Immature natural killer cell (primary cell): ENCODE measurements around the gene HOMER2. TPM values are rescaled to one million over a fixed set of nuclear protein-coding genes. Genes with fewer than 3 reads are reported as not detected.

Experiments
- DNase-seq, 3 donors: peaks; one replicate each; pipeline ENCODE4 v3.0.0; 2022; ENCODE audit warnings: mixed read lengths in 1 of 3
- H3K27ac Mint-ChIP-seq, 6 donors: one replicate each; pipeline ENCODE4 v1.8.0; 2020; ENCODE audit warnings: mixed read lengths in 6 of 6, mild to moderate bottlenecking in 5 of 6, inconsistent platforms in 4 of 6, moderate library complexity in 3 of 6
- H3K27me3 Mint-ChIP-seq, 3 donors: one replicate each; pipeline ENCODE4 v1.8.0; 2020 to 2021; ENCODE audit warnings: low read depth in 3 of 3, mild to moderate bottlenecking in 3 of 3, mixed read lengths in 3 of 3, moderate library complexity in 3 of 3, inconsistent platforms in 1 of 3
- H3K36me3 Mint-ChIP-seq, 3 donors: one replicate each; pipeline ENCODE4 v1.8.0; 2020; ENCODE audit warnings: mixed read lengths in 3 of 3, inconsistent platforms in 2 of 3, mild to moderate bottlenecking in 2 of 3
- H3K4me1 Mint-ChIP-seq, 2 donors: one replicate each; pipeline ENCODE4 v1.8.0; 2020; ENCODE audit warnings: inconsistent platforms in 2 of 2, mild to moderate bottlenecking in 2 of 2, mixed read lengths in 2 of 2, moderate library complexity in 1 of 2
- H3K4me3 Mint-ChIP-seq, 5 donors: one replicate each; pipeline ENCODE4 v1.8.0; 2020; ENCODE audit warnings: mild to moderate bottlenecking in 5 of 5, mixed read lengths in 5 of 5, inconsistent platforms in 3 of 5, moderate library complexity in 3 of 5
- H3K9me3 Mint-ChIP-seq, 6 donors: one replicate each; pipeline ENCODE4 v1.8.0; 2020; ENCODE audit warnings: mild to moderate bottlenecking in 6 of 6, mixed read lengths in 6 of 6, inconsistent platforms in 4 of 6, moderate library complexity in 3 of 6
- polyA plus RNA-seq, 3 donors: library from polyadenylated mRNA; unstranded; fragments of 300-500 nt; fragmentation: Illumina TruSeq; gene quantifications; one replicate each; pipeline ENCODE4 v1.2.3, GENCODE V29; 2021

The HOMER2 gene
- polyA plus RNA-seq, 3 donors from 2014 or later = 3.4 to 3.5 TPM; not detected in 1

DNA sequence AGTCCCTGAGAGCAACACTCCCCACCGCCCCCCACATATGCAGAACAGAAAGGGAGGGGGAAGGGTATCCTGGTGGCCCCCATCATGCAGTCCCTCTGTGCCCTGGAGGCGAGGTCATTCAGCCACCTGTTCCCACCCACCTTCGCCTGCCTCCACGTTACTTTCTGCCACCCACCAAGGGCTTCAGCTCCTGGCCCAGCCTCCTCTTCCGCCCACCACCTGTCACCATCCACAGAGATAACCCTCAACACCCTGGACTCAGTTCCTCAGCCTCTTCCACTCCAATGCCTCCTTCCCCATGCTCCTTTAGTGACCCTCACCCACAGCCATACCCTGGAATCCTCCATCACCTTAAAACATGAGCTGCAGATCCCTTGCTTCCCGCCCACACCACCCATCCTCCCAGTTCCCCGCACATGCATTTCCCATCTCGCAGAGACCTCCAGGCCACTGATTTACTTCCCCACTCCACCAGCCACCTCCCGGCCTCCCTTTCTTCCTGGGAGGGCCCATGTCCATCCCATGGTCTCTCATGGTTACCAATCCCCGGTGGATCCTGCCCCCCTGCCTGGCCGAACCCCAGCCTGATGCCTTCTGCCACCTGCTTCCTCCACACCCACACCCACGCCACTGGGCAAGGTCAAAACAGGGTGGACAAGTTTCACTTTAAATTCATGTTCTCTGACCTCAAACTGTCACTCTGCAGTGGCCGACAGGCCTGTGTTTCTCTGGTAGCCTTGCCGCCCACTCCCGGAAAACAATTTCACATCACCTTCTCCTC, 18.2 kb downstream of the HOMER2 start:
- no peaks in the 10 kb centered on the region for H3K36me3 Mint-ChIP-seq
- H3K27me3 Mint-ChIP-seq = peaks cover 2 to 5% (median 4%) of the 10 kb centered on the region in 3 donors
- peak overlapping the region in 1 of 6 donors; percentile 9 for H3K27ac Mint-ChIP-seq
- H3K4me1 Mint-ChIP-seq = no peaks in the 10 kb centered on the region
- DNase-seq = no peak
- H3K9me3 Mint-ChIP-seq = no peaks in the 10 kb centered on the region
- no peak overlapping the region for H3K4me3 Mint-ChIP-seq

DNA sequence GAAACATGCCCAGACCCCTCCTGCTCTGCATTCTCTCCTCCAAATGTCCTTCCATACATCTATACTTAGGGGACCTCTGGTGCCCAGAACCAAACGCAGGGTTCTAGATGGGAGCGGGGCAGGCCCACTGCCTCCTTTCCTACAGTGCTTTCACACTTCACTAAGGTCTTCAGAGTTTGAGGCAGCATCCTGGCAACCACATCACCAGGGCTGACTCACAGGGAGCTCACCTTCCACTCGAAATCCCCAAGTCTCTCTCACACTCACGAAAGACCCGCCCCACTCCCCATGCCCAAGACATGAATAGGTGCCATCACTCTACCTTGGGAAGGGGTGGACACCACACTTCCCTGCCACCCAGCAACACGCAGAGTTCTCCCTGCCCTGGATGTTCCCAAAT, 18.9 kb downstream of the HOMER2 start:
- no peaks in the 10 kb centered on the region for H3K9me3 Mint-ChIP-seq
- peaks cover 0 to 5% (median 2%) of the 10 kb centered on the region in 3 donors for H3K27me3 Mint-ChIP-seq
- no peak overlapping the region for H3K27ac Mint-ChIP-seq
- no peaks in the 10 kb centered on the region for H3K36me3 Mint-ChIP-seq
- H3K4me1 Mint-ChIP-seq = no peaks in the 10 kb centered on the region
- no peak for DNase-seq
- no peak overlapping the region for H3K4me3 Mint-ChIP-seq

DNA sequence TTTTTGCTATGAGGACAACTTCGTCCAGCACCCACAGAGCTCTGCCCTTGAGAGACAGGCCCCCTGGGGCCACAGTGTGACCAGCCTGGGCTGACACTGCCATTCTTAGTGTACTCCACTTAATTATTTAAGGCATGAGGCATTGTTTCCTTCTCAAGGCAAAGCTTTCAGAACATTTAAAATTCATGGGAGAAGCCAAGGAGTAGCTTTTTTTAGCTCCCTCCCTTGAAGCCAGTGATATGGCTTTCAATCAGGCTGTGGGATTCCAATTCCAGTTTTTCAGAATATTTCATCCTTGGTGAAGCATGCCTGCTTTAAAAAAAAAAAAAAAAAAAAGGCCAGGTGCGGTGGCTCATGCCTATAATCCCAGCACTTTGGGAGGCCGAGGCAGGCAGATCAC, 21.3 kb downstream of the HOMER2 start:
- H3K4me1 Mint-ChIP-seq = no peaks in the 10 kb centered on the region
- DNase-seq = no peak
- H3K27ac Mint-ChIP-seq = no peak overlapping the region
- H3K36me3 Mint-ChIP-seq = no peaks in the 10 kb centered on the region
- no peak overlapping the region for H3K4me3 Mint-ChIP-seq
- H3K27me3 Mint-ChIP-seq = peaks cover 0 to 2% (median 2%) of the 10 kb centered on the region in 3 donors
- H3K9me3 Mint-ChIP-seq = no peaks in the 10 kb centered on the region

GRCh38 chr15:82930461-82930860, 22.1 kb downstream of the HOMER2 start:
- H3K27ac Mint-ChIP-seq = no peak overlapping the region
- no peak for DNase-seq
- peaks cover under 1 to 2% (median 2%) of the 10 kb centered on the region in 3 donors for H3K27me3 Mint-ChIP-seq
- H3K36me3 Mint-ChIP-seq = no peaks in the 10 kb centered on the region
- H3K4me3 Mint-ChIP-seq = no peak overlapping the region
- no peaks in the 10 kb centered on the region for H3K4me1 Mint-ChIP-seq
- no peaks in the 10 kb centered on the region for H3K9me3 Mint-ChIP-seq

DNA sequence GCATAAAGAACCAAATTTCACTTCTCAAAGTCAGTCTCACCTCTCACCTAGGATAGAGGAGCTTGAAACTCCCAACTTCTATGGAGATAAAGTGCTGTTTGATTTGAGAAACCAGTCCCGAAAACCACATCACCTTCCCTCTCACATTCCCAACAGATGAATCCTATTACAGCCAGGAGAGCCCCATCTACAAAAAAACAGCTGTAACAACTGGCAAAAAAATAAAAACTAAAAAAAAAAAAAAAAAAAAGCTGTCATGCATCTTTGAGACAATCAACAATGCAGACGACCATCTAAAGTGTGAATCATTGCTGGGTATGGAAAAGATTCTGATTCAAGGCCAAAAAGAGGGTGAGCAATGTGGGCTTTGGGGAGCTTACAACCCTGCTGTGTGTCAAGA, 23.8 kb downstream of the HOMER2 start:
- Mint-ChIP-seq H3K27me3 (peaks cover 0 to 2% (median 2%) of the 10 kb centered on the region in 3 donors), H3K9me3 (no peaks in the 10 kb centered on the region), H3K4me1 (no peaks in the 10 kb centered on the region), H3K36me3 (no peaks in the 10 kb centered on the region), H3K27ac (no peak overlapping the region), H3K4me3 (no peak overlapping the region)
- DNase-seq = no peak

DNA sequence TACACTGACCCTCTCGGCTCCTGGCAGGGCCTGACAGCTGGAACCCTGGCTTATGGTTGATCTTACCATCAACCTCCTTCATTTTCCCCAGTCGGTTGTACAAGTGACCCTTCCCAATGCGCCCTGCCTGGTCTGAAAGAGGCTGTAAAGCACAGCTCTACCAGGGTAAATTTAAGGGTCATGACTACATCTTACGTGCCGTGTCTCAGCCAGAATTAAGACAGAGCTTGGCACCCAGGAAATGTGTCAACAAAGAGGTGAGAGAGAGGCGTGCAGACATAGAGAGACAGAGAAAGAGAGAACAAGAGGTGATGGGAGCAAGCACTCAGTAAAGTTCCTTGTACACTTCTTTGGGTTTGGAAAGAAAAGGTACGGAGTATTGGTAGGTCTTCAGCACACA, 28.8 kb downstream of the HOMER2 start:
- Mint-ChIP-seq H3K4me3 (no peak overlapping the region), H3K9me3 (no peaks in the 10 kb centered on the region), H3K36me3 (no peaks in the 10 kb centered on the region), H3K27ac (no peak overlapping the region), H3K27me3 (peaks cover 0 to 2% (median 2%) of the 10 kb centered on the region in 3 donors), H3K4me1 (no peaks in the 10 kb centered on the region)
- no peak for DNase-seq

DNA sequence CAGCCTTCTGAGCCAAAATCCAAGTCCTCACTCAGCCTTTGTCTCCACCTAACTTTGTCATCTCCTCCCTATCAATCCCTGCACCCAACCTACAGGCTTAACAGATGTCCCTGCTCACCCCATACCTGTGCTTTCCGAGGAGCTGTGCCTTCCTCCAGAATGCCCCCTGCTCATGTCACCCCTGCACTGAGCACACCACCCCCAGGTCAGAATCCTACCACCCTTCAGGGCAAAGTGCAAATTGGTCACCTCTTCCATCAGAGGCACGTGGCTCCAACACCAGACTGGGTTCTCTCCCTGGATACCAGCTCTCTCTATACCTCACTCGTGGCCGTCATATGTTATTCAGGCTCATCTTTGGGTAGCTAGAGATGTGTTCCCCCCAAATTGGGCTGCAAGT, 29.8 kb downstream of the HOMER2 start:
- Mint-ChIP-seq H3K27me3 (peaks cover 0 to 2% (median 2%) of the 10 kb centered on the region in 3 donors), H3K27ac (no peak overlapping the region), H3K9me3 (no peaks in the 10 kb centered on the region), H3K4me3 (no peak overlapping the region), H3K4me1 (no peaks in the 10 kb centered on the region), H3K36me3 (no peaks in the 10 kb centered on the region)
- DNase-seq = no peak

- H3K4me3 Mint-ChIP-seq = no peak overlapping the region
- H3K27me3 Mint-ChIP-seq = peaks cover 0 to 2% (median 2%) of the 10 kb centered on the region in 3 donors
- H3K27ac Mint-ChIP-seq = no peak overlapping the region
- H3K9me3 Mint-ChIP-seq = no peaks in the 10 kb centered on the region
- H3K4me1 Mint-ChIP-seq = no peaks in the 10 kb centered on the region
- no peaks in the 10 kb centered on the region for H3K36me3 Mint-ChIP-seq
- DNase-seq = no peak
These were observed 30.6 kb downstream of the HOMER2 start for GRCh38 chr15:82921939-82922338.

GRCh38 chr15:82921242-82921641, 31.3 kb downstream of the HOMER2 start:
- no peaks in the 10 kb centered on the region for H3K36me3 Mint-ChIP-seq
- H3K4me1 Mint-ChIP-seq = no peaks in the 10 kb centered on the region
- H3K4me3 Mint-ChIP-seq = no peak overlapping the region
- no peaks in the 10 kb centered on the region for H3K9me3 Mint-ChIP-seq
- no peak for DNase-seq
- H3K27ac Mint-ChIP-seq = no peak overlapping the region
- H3K27me3 Mint-ChIP-seq = peaks cover 0 to 2% (median 2%) of the 10 kb centered on the region in 3 donors

GRCh38 chr15:82919231-82919886, 33.2 kb downstream of the HOMER2 start:
- H3K27ac Mint-ChIP-seq = no peak overlapping the region
- no peaks in the 10 kb centered on the region for H3K4me1 Mint-ChIP-seq
- no peaks in the 10 kb centered on the region for H3K36me3 Mint-ChIP-seq
- H3K27me3 Mint-ChIP-seq = peaks cover 0 to 2% (median 0%) of the 10 kb centered on the region in 3 donors
- DNase-seq = no peak
- no peaks in the 10 kb centered on the region for H3K9me3 Mint-ChIP-seq
- H3K4me3 Mint-ChIP-seq = no peak overlapping the region

GRCh38 chr15:82918607-82919230, 33.8 kb downstream of the HOMER2 start:
- no peak for DNase-seq
- H3K4me1 Mint-ChIP-seq = no peaks in the 10 kb centered on the region
- H3K36me3 Mint-ChIP-seq = no peaks in the 10 kb centered on the region
- H3K4me3 Mint-ChIP-seq = no peak overlapping the region
- no peak overlapping the region for H3K27ac Mint-ChIP-seq
- peaks cover 0 to 2% (median 0%) of the 10 kb centered on the region in 3 donors for H3K27me3 Mint-ChIP-seq
- no peaks in the 10 kb centered on the region for H3K9me3 Mint-ChIP-seq

DNA sequence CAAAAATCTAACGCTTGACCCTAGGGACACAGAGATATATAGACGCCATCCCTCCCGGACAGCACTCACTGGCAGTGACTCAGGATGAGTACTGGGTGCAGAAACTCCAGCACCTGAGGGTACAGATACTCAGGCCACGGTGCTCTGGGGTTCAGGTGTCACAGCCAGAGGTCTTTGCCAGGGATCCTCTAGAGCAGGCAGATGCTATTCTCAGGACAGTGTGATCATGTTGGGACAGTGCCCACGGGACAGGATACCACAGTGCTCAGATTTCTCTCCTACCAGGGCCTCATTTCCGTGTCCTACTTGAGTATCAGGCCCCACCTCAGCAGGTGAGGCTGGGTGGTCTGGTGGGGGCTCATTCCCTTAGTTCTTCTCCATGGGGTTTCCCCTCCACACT, 34.4 kb downstream of the HOMER2 start:
- Mint-ChIP-seq H3K4me1 (no peaks in the 10 kb centered on the region), H3K27ac (no peak overlapping the region), H3K4me3 (no peak overlapping the region), H3K36me3 (no peaks in the 10 kb centered on the region), H3K9me3 (no peaks in the 10 kb centered on the region), H3K27me3 (peaks cover 0 to 2% (median 0%) of the 10 kb centered on the region in 3 donors)
- no peak for DNase-seq

GRCh38 chr15:82917249-82917648, 35.3 kb downstream of the HOMER2 start:
- Mint-ChIP-seq H3K36me3 (no peaks in the 10 kb centered on the region), H3K4me1 (no peaks in the 10 kb centered on the region), H3K27ac (no peak overlapping the region), H3K4me3 (no peak overlapping the region), H3K9me3 (no peaks in the 10 kb centered on the region), H3K27me3 (peaks cover 0 to 2% (median 0%) of the 10 kb centered on the region in 3 donors)
- DNase-seq = no peak
